Measurements from ENCODE around the gene AP2B1. TPM values are rescaled to one million over a fixed set of nuclear protein-coding genes. Genes with fewer than 3 reads are reported as not detected.

Gene AP2B1
- total RNA-seq, 1 experiment from 2014 or later: 198 TPM

- no peaks in the 10 kb centered on the region for H3K9me2 ChIP-seq (ENCODE audit: insufficient read depth)
- no peaks in the 10 kb centered on the region for H3K27me3 ChIP-seq (ENCODE audit: insufficient read depth, low read length)
- CTCF ChIA-PET: no interaction called here
- H3K4me3 ChIP-seq (replicated peaks in 1 of 2; ENCODE audit: low read depth in 1 of 2, low read length in 2 of 2): no peak overlapping the region
- POLR2A ChIA-PET: no interaction called here
- BruUV-seq (replicated peaks): no TSS peak
- H3K9me3 ChIP-seq (ENCODE audit: control insufficient read depth in 1 of 2, insufficient read depth in 1 of 2, low read depth in 1 of 2, low read length in 2 of 2): no peaks in the 10 kb centered on the region
- intact Hi-C loops (cut with micrococcal nuclease): no loop called here
- no peaks in the 10 kb centered on the region for H3K79me2 ChIP-seq (ENCODE audit: insufficient read depth, low read length)
- H3K36me3 ChIP-seq (ENCODE audit: control insufficient read depth in 1 of 2, insufficient read depth in 2 of 2, low read length in 2 of 2): peaks cover 15 to 17% of the 10 kb centered on the region in 2 experiments; a peak in 3 of 4 replicates
- no peak overlapping the region for H3K27ac ChIP-seq (ENCODE audit: low read depth, low read length)
- DNase-seq (ENCODE audit: low read depth, low spot score): no peak
- H3K4me1 ChIP-seq (ENCODE audit: control insufficient read depth in 1 of 2, insufficient read depth in 2 of 2, low read length in 2 of 2): peaks cover 0 to 3% of the 10 kb centered on the region in 2 experiments; a peak in 1 of 4 replicates
- no peak overlapping the region for H3K9ac ChIP-seq (ENCODE audit: low read length)
- RAD21 ChIA-PET (ENCODE audit: low non-redundant PET in 1 of 2, low total read pairs in 2 of 2, uncharacterized antibody in 2 of 2, unreplicated experiment in 2 of 2): no interaction called here
- ATAC-seq: no peak
- H4K20me1 ChIP-seq (ENCODE audit: insufficient read depth): no peaks in the 10 kb centered on the region
- TF ChIP-seq POLR2AphosphoS5 (IDR thresholded peaks at IDR 0.05; ENCODE audit: low read depth, low read length) (no peak), SP1 (IDR thresholded peaks at IDR 0.05; ENCODE audit: low read depth) (no peak), MAX (IDR thresholded peaks at IDR 0.05) (no peak), EZH2 (IDR thresholded peaks at IDR 0.05) (no peak), YY1 (IDR thresholded peaks at IDR 0.05; ENCODE audit: extremely low read depth, insufficient replicate concordance, low read depth, low read length) (no peak), POLR2A (IDR thresholded peaks at IDR 0.05; ENCODE audit: borderline replicate concordance, extremely low read depth, insufficient read depth, insufficient read length) (no peak), ZFX (IDR thresholded peaks at IDR 0.05) (no peak), SRF (IDR thresholded peaks at IDR 0.05; ENCODE audit: low read depth) (no peak)
- H2AFZ ChIP-seq (ENCODE audit: low read depth, low read length, poor library complexity, severe bottlenecking): no peak overlapping the region
- H3K4me2 ChIP-seq (ENCODE audit: low read length): no peak overlapping the region
These were observed 137.9 kb downstream of the AP2B1 start for GRCh38 chr17:35725058-35725457.

GRCh38 chr17:35725802-35726126 is 138.6 kb downstream of the AP2B1 start:
- Histone ChIP-seq H2AFZ (ENCODE audit: low read depth, low read length, poor library complexity, severe bottlenecking) (no peak overlapping the region), H3K4me3 (replicated peaks in 1 of 2; ENCODE audit: low read depth in 1 of 2, low read length in 2 of 2) (no peak overlapping the region), H3K36me3 (ENCODE audit: control insufficient read depth in 1 of 2, insufficient read depth in 2 of 2, low read length in 2 of 2) (peaks cover 14 to 17% of the 10 kb centered on the region in 2 experiments; a peak in 3 of 4 replicates), H3K9ac (ENCODE audit: low read length) (no peak overlapping the region), H3K79me2 (ENCODE audit: insufficient read depth, low read length) (no peaks in the 10 kb centered on the region), H3K9me3 (ENCODE audit: control insufficient read depth in 1 of 2, insufficient read depth in 1 of 2, low read depth in 1 of 2, low read length in 2 of 2) (no peaks in the 10 kb centered on the region), H3K4me1 (ENCODE audit: control insufficient read depth in 1 of 2, insufficient read depth in 2 of 2, low read length in 2 of 2) (peaks cover 0 to 3% of the 10 kb centered on the region in 2 experiments; a peak in 1 of 4 replicates), H3K27ac (ENCODE audit: low read depth, low read length) (no peak overlapping the region), H3K4me2 (ENCODE audit: low read length) (no peak overlapping the region), H4K20me1 (ENCODE audit: insufficient read depth) (no peaks in the 10 kb centered on the region), H3K27me3 (ENCODE audit: insufficient read depth, low read length) (no peaks in the 10 kb centered on the region), H3K9me2 (ENCODE audit: insufficient read depth) (no peaks in the 10 kb centered on the region)
- intact Hi-C loops (cut with micrococcal nuclease): no loop called here
- BruUV-seq (replicated peaks): no TSS peak
- ATAC-seq (no peak), DNase-seq (ENCODE audit: low read depth, low spot score) (no peak)
- ChIA-PET CTCF (no interaction called here), RAD21 (ENCODE audit: low non-redundant PET in 1 of 2, low total read pairs in 2 of 2, uncharacterized antibody in 2 of 2, unreplicated experiment in 2 of 2) (no interaction called here), POLR2A (no interaction called here)
- TF ChIP-seq CEBPB (IDR thresholded peaks at IDR 0.05; ENCODE audit: low read depth): no peak
- no peak for TF ChIP-seq POLR2A (IDR thresholded peaks at IDR 0.05; ENCODE audit: borderline replicate concordance, extremely low read depth, insufficient read depth, insufficient read length)
- no peak for TF ChIP-seq SIN3A (IDR thresholded peaks at IDR 0.05; ENCODE audit: low read depth)
- no peak for TF ChIP-seq TCF7L2 (IDR thresholded peaks at IDR 0.05; ENCODE audit: borderline replicate concordance, extremely low read depth, insufficient read depth, insufficient read length)
- no peak for TF ChIP-seq ZFX (IDR thresholded peaks at IDR 0.05)
- no peak for TF ChIP-seq EZH2 (IDR thresholded peaks at IDR 0.05)
- TF ChIP-seq ZNF274 (IDR thresholded peaks at IDR 0.05; ENCODE audit: low read depth, low read length): no peak
- no peak for TF ChIP-seq ELF1 (IDR thresholded peaks at IDR 0.05; ENCODE audit: borderline replicate concordance, low read depth)
- no peak for TF ChIP-seq SRF (IDR thresholded peaks at IDR 0.05; ENCODE audit: low read depth)
- TF ChIP-seq RAD21 (IDR thresholded peaks at IDR 0.05; ENCODE audit: low read depth): no peak
- TF ChIP-seq POLR2AphosphoS5 (IDR thresholded peaks at IDR 0.05; ENCODE audit: low read depth, low read length): no peak
- no peak for TF ChIP-seq EGR1 (IDR thresholded peaks at IDR 0.05; ENCODE audit: low read depth)
- no peak for TF ChIP-seq CTCF (IDR thresholded peaks at IDR 0.05 in 2 of 3, conservative IDR thresholded peaks at IDR 0.05 in 1 of 3; ENCODE audit: borderline replicate concordance in 1 of 3, insufficient read depth in 1 of 3, low read depth in 2 of 3, low read length in 2 of 3)
- TF ChIP-seq REST (IDR thresholded peaks at IDR 0.05; ENCODE audit: low read depth): no peak
